Measurements from ENCODE around the gene FDXR. TPM values are rescaled to one million over a fixed set of nuclear protein-coding genes. Genes with fewer than 3 reads are reported as not detected.

The FDXR gene
- total and polyA plus RNA-seq, 2 donors (not counting 3 experiments of a cell fraction or from before 2014, with no cell fraction given), result 19.7 to 33.4 TPM

DNA sequence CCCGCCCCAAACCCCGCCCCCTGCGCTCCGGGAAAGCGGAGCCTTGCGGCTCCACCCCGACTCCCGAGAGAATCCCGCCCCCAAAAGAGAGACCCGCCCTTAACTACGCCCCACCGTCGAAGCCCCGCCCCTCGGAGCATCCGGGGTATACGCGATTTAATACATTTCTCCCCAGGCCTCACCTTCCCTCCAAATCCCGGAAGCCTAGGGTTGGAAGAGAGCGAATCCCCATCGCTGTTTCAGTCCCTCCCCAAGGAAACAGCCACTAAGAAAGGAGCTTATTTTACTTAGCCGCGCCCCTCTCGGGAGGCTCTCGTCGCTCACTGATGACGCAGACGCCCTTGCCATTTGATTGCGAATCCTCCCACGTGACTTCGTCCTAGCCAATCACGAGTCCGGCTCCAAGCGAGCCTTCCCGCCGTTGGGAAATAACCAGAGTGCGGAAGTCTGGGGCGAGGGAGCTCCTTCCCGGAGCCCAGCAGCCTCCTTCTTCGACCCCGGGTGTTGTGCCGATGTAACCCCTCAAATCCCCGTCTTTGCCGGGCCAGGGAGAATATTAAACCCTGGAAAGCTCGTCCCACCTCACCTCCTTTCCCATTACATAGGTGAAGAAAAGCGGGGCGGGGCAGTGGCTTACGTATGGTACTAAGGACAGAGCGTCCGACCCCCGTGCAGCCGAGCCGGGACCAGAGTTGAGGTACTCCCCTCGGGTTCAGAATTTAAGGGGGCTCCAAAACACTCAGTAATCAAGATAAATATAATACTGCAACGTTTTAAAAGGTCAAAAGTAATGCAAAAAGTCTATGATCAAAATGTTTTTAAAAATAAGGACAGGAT lies 461 bp upstream of the FDXR start:
- intact Hi-C loops (cut with micrococcal nuclease) (loop anchor here (1.0 to 5.0 kb wide), 2 partner anchors 96 to 125 kb away; partner anchors contain the start of genes NAT9 and NHERF1), dilution Hi-C loops (cut with MboI; ENCODE audit: extremely low pct_ligation_motif_present, low sequenced_read_pairs) (no loop called here)
- Histone ChIP-seq H3K27ac (ENCODE audit: insufficient read depth, low read depth, low read length) (peak overlapping the region; percentile 75), H3K4me2 (ENCODE audit: insufficient read depth, low read length) (peak overlapping the region; percentile 81), H3K36me3 (ENCODE audit: control insufficient read depth in 2 of 2, extremely low read depth in 1 of 2, insufficient read depth in 2 of 2, low read length in 2 of 2) (no peaks in the 10 kb centered on the region), H3K4me3 (replicated peaks in 1 of 3; ENCODE audit: insufficient read depth in 1 of 3, low read depth in 1 of 3, low read length in 3 of 3) (peak overlapping the region; percentile 67 to 83 (median 70)), H3K9me3 (replicated peaks; ENCODE audit: control insufficient read depth, insufficient read depth, low read length) (no peaks in the 10 kb centered on the region), H3K9ac (replicated peaks; ENCODE audit: extremely low read depth, insufficient read depth, low read length) (peak overlapping the region; percentile 91), H3K79me2 (ENCODE audit: control insufficient read depth, insufficient read depth, low read length) (no peaks in the 10 kb centered on the region), H3K27me3 (ENCODE audit: control insufficient read depth in 2 of 2, insufficient read depth in 2 of 2, low read length in 2 of 2) (no peaks in the 10 kb centered on the region), H2AFZ (ENCODE audit: low read depth, low read length) (peak overlapping the region; percentile 71), H4K20me1 (replicated peaks; ENCODE audit: control insufficient read depth, extremely low read depth, insufficient read depth, low read length) (no peaks in the 10 kb centered on the region), H3K9me1 (replicated peaks; ENCODE audit: control insufficient read depth, extremely low read depth, insufficient read depth, low read length) (no peaks in the 10 kb centered on the region), H3K4me1 (ENCODE audit: control insufficient read depth, extremely low read depth, insufficient read depth, low read length) (peaks cover 25% of the 10 kb centered on the region)
- DNase-seq (ENCODE audit: low read depth, low spot score), result peak; percentile 100
- TF ChIP-seq POLR2AphosphoS5 (IDR thresholded peaks at IDR 0.05; ENCODE audit: insufficient read depth, low read depth, low read length) (peak; percentile 91), EZH2 (IDR thresholded peaks at IDR 0.05; ENCODE audit: borderline replicate concordance, low read depth, low read length, severe bottlenecking) (no peak), GATA2 (IDR thresholded peaks at IDR 0.05; ENCODE audit: insufficient read depth, insufficient read length, low read depth, low read length) (no peak), POLR2A (IDR thresholded peaks at IDR 0.05; ENCODE audit: low read depth, low read length) (peak; percentile 88), CTCF (IDR thresholded peaks at IDR 0.05; ENCODE audit: extremely low read depth in 1 of 2, insufficient read depth in 1 of 2, low read depth in 1 of 2, low read length in 2 of 2) (no peak), JUN (IDR thresholded peaks at IDR 0.05; ENCODE audit: borderline replicate concordance, insufficient read depth, insufficient read length, low read depth) (no peak), FOS (IDR thresholded peaks at IDR 0.05; ENCODE audit: borderline replicate concordance, insufficient read depth, low read length) (no peak), MYC (IDR thresholded peaks at IDR 0.05; ENCODE audit: low read depth, low read length) (no peak)
- TF ChIP-seq, protein P1, sequence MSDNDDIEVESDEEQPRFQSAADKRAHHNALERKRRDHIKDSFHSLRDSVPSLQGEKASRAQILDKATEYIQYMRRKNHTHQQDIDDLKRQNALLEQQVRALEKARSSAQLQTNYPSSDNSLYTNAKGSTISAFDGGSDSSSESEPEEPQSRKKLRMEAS (IDR thresholded peaks at IDR 0.05; ENCODE audit: insufficient read depth, insufficient read length), result peak; percentile 99
- FAIRE-seq, result peak; percentile 100
- TSS peak; percentile 97 for BruUV-seq (replicated peaks)
- ChIA-PET POLR2A (interaction anchor here (0.6 to 1.5 kb wide), 16 partner anchors 9 to 510 kb away, joined by 3 to 8 read pairs (median 4); partner anchors contain the start of genes HID1, MRPL58 and NAT9), CTCF (interaction anchor here (0.8 to 2.4 kb wide), 11 partner anchors 11 to 216 kb away, joined by 3 to 29 read pairs (median 6); partner anchors contain the start of gene FADS6)

Data from endothelial cell of umbilical vein (primary cell).